SK-N-SH treated with all-trans-retinoic acid at 6 μM for 48 hours (cell line): ENCODE results near the gene AASS.

Experiments used
- ATAC-seq: fragments of 200-7000 bp; cut with Tn5 transposase; 3 replicates; pipeline ENCODE4 v1.9.1; 2020; ENCODE audit warnings: mild to moderate bottlenecking, moderate library complexity
- BACH2 ChIP-seq: fragments of 250-450 bp; sonication (Bioruptor Pico); IDR thresholded peaks from 2 replicates; pipeline ENCODE4 v1.9.0; 2021; ENCODE audit warnings: mild to moderate bottlenecking, borderline replicate concordance
- CSDC2 ChIP-seq: fragments of 250-450 bp; sonication (Bioruptor Pico); IDR thresholded peaks from 2 replicates; pipeline ENCODE4 v1.5.0; 2020; ENCODE audit warnings: mild to moderate bottlenecking, moderate library complexity
- ESRRG ChIP-seq: fragments of 250-450 bp; sonication (Bioruptor Pico); IDR thresholded peaks from 2 replicates; pipeline ENCODE4 v1.6.1; 2021; ENCODE audit warnings: mild to moderate bottlenecking
- GLIS3 ChIP-seq: fragments of 250-450 bp; sonication (Bioruptor Pico); IDR thresholded peaks from 2 replicates; pipeline ENCODE4 v1.5.0; 2020; ENCODE audit warnings: mild to moderate bottlenecking, moderate library complexity
- ISL1 ChIP-seq: fragments of 250-450 bp; sonication (Bioruptor Pico); IDR thresholded peaks from 2 replicates; pipeline ENCODE4 v2.1.2; 2022; ENCODE audit warnings: mild to moderate bottlenecking, moderate library complexity
- OSR1 ChIP-seq: fragments of 250-450 bp; sonication (Bioruptor Pico); IDR thresholded peaks from 2 replicates; pipeline ENCODE4 v1.8.0; 2022; ENCODE audit warnings: moderate library complexity, mild to moderate bottlenecking, inconsistent platforms
- PPARA ChIP-seq: fragments of 250-450 bp; sonication (Bioruptor Pico); IDR thresholded peaks from 2 replicates; pipeline ENCODE4 v1.5.0; 2020; ENCODE audit warnings: mild to moderate bottlenecking, borderline replicate concordance
- RARB ChIP-seq: fragments of 250-450 bp; sonication (Bioruptor Pico); IDR thresholded peaks from 2 replicates; pipeline ENCODE4 v1.8.0; 2021; ENCODE audit warnings: mild to moderate bottlenecking, moderate library complexity
- SNAI2 ChIP-seq: fragments of 250-450 bp; sonication (Bioruptor Pico); IDR thresholded peaks from 2 replicates; pipeline ENCODE4 v1.5.0; 2020; ENCODE audit warnings: mild to moderate bottlenecking, moderate library complexity
- TCF4 ChIP-seq: fragments of 250-450 bp; sonication (Bioruptor Pico); IDR thresholded peaks from 2 replicates; pipeline ENCODE4 v1.8.0; 2021; ENCODE audit warnings: mild to moderate bottlenecking, moderate library complexity, borderline replicate concordance
- TOX ChIP-seq: fragments of 250-450 bp; sonication (Bioruptor Pico); IDR thresholded peaks from 2 replicates; pipeline ENCODE4 v1.8.0; 2021; ENCODE audit warnings: mild to moderate bottlenecking, moderate library complexity, borderline replicate concordance
- ZC3H10 ChIP-seq: fragments of 250-450 bp; sonication (Bioruptor Pico); IDR thresholded peaks from 2 replicates; pipeline ENCODE4 v1.5.1; 2021; ENCODE audit warnings: mild to moderate bottlenecking, moderate library complexity
- ZFP3 ChIP-seq: fragments of 250-450 bp; sonication (Bioruptor Pico); IDR thresholded peaks from 2 replicates; pipeline ENCODE4 v1.5.0; 2020; ENCODE audit warnings: mild to moderate bottlenecking, moderate library complexity
- ZFP30 ChIP-seq: fragments of 450-650 bp; formaldehyde crosslinking; IDR thresholded peaks from 2 replicates; pipeline ENCODE4 v1.5.0; 2022; ENCODE audit warnings: mild to moderate bottlenecking, moderate library complexity
- ZNF565 ChIP-seq: fragments of 450-650 bp; formaldehyde crosslinking; conservative IDR thresholded peaks from 2 replicates; pipeline ENCODE4 v1.5.0; 2020; ENCODE audit warnings: low read depth, mild to moderate bottlenecking, moderate library complexity
- ZNF8 ChIP-seq: fragments of 450-650 bp; formaldehyde crosslinking; IDR thresholded peaks from 2 replicates; pipeline ENCODE4 v1.5.0; 2020; ENCODE audit warnings: mild to moderate bottlenecking, moderate library complexity
- TF ChIP-seq, protein P1 (sequence below): fragments of 250-450 bp; sonication (Bioruptor Pico); IDR thresholded peaks from 2 replicates; pipeline ENCODE4 v1.5.1; 2020; ENCODE audit warnings: low read depth, mild to moderate bottlenecking, moderate library complexity
- TF ChIP-seq, protein P2 (sequence below): fragments of 250-450 bp; sonication (Bioruptor Pico); IDR thresholded peaks from 2 replicates; pipeline ENCODE4 v1.5.0; 2020; ENCODE audit warnings: mild to moderate bottlenecking, moderate library complexity
- TF ChIP-seq, protein P3 (sequence below): fragments of 250-450 bp; sonication (Bioruptor Pico); IDR thresholded peaks from 2 replicates; pipeline ENCODE4 v1.8.0; 2020; ENCODE audit warnings: mild to moderate bottlenecking, moderate library complexity, borderline replicate concordance
- TF ChIP-seq, protein P4 (sequence below): fragments of 250-450 bp; sonication (Bioruptor Pico); IDR thresholded peaks from 2 replicates; pipeline ENCODE4 v1.8.0; 2021; ENCODE audit warnings: low read depth, mild to moderate bottlenecking, moderate library complexity, borderline replicate concordance

The AASS gene

DNA sequence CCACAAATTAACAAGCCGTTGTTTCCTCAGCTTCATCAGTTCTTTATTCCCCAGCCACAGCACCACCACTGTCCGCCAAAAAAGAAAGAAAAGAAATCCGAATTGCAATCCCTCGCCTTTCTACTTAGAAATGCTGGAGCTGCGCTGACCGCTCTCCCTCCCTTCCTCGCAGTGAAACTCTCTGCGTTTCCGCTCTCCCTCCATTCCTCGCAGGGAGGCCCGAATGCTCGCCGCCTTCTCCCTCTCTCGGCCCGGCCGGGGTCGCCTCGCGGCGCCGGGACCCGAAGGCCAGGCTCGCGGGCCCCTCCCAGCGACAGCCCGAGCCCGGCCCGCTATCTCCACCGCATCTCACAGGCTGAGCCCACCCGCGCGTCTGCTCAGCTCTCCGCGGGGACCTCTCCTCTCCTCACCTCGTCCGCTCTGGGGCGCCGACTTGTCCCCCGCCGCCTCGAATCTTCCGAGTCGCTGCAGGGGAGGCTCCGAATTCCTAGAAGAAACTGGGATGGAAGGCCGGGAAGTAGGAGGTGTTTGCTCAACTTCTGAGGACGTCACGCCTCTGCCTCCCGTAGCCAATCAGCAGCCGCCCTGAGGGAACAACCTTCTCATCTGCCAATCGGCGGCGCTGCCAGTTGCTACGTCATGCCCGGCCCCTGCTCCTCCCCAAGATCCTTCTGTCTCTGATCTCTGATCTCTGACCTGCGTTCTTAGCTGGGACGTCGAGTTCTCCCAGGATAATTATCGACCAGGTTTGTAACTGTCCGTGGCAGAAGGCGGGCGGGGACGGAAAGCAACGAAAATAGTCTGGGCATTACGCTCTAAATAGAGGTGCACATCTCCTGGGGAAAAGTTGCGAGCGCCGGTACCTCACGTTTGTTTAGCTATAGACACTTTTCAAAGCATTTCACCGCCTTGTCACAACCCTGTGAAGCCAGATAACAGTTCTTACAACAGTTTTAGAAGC, at the start of gene AASS:
TSS of gene AASS (minus strand) at position 499 of the 961 bp plus-strand sequence. CDS start 10,523 bp downstream, outside the sequence.
- ATAC-seq = peak; percentile 98
- no peak for TF ChIP-seq ESRRG (CRISPR knock-in tag)
- no peak for TF ChIP-seq CSDC2
- TF ChIP-seq, protein P1, sequence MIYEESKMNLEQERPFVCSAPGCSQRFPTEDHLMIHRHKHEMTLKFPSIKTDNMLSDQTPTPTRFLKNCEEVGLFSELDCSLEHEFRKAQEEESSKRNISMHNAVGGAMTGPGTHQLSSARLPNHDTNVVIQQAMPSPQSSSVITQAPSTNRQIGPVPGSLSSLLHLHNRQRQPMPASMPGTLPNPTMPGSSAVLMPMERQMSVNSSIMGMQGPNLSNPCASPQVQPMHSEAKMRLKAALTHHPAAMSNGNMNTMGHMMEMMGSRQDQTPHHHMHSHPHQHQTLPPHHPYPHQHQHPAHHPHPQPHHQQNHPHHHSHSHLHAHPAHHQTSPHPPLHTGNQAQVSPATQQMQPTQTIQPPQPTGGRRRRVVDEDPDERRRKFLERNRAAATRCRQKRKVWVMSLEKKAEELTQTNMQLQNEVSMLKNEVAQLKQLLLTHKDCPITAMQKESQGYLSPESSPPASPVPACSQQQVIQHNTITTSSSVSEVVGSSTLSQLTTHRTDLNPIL = no peak
- TF ChIP-seq, protein P2, sequence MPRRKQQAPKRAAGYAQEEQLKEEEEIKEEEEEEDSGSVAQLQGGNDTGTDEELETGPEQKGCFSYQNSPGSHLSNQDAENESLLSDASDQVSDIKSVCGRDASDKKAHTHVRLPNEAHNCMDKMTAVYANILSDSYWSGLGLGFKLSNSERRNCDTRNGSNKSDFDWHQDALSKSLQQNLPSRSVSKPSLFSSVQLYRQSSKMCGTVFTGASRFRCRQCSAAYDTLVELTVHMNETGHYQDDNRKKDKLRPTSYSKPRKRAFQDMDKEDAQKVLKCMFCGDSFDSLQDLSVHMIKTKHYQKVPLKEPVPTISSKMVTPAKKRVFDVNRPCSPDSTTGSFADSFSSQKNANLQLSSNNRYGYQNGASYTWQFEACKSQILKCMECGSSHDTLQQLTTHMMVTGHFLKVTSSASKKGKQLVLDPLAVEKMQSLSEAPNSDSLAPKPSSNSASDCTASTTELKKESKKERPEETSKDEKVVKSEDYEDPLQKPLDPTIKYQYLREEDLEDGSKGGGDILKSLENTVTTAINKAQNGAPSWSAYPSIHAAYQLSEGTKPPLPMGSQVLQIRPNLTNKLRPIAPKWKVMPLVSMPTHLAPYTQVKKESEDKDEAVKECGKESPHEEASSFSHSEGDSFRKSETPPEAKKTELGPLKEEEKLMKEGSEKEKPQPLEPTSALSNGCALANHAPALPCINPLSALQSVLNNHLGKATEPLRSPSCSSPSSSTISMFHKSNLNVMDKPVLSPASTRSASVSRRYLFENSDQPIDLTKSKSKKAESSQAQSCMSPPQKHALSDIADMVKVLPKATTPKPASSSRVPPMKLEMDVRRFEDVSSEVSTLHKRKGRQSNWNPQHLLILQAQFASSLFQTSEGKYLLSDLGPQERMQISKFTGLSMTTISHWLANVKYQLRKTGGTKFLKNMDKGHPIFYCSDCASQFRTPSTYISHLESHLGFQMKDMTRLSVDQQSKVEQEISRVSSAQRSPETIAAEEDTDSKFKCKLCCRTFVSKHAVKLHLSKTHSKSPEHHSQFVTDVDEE (CRISPR knock-in tag) = peak; percentile 30
- TF ChIP-seq RARB (CRISPR knock-in tag) = no peak
- TF ChIP-seq ZFP3 (CRISPR knock-in tag) = 0 out of 2 replicates have a peak, but pooled peaks have one; percentile 36
- TF ChIP-seq ZC3H10 (CRISPR knock-in tag) = no peak
- no peak for TF ChIP-seq TCF4 (CRISPR knock-in tag)

DNA sequence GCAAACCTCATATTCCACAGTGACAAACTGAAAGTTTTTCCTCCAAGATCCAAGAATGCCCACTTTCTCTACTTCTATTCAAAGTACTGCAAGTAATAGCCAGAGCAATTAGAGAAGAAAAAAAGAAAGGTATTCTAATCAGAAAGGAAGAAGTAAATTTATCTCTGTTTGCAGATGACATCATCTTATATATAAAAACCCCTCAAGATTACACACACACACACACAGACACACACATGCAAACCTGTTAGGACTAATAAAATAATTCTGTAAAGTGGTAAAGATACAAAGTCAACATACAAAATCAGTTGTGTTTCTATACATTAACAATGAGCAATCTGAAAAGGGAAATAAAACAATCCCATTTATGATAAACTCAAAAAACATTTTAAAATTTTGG, 44.7 kb upstream of the AASS start:
- TF ChIP-seq TCF4 (CRISPR knock-in tag) (no peak), SNAI2 (CRISPR knock-in tag) (no peak), BACH2 (no peak), GLIS3 (no peak), TOX (CRISPR knock-in tag) (no peak), OSR1 (CRISPR knock-in tag) (no peak), ISL1 (no peak), ZFP30 (CRISPR knock-in tag) (no peak), ZNF565 (CRISPR knock-in tag) (no peak), ZC3H10 (CRISPR knock-in tag) (no peak), RARB (CRISPR knock-in tag) (no peak), ZNF8 (no peak), ESRRG (CRISPR knock-in tag) (no peak), PPARA (no peak)
- TF ChIP-seq, protein P1 = no peak
- TF ChIP-seq, protein P3, sequence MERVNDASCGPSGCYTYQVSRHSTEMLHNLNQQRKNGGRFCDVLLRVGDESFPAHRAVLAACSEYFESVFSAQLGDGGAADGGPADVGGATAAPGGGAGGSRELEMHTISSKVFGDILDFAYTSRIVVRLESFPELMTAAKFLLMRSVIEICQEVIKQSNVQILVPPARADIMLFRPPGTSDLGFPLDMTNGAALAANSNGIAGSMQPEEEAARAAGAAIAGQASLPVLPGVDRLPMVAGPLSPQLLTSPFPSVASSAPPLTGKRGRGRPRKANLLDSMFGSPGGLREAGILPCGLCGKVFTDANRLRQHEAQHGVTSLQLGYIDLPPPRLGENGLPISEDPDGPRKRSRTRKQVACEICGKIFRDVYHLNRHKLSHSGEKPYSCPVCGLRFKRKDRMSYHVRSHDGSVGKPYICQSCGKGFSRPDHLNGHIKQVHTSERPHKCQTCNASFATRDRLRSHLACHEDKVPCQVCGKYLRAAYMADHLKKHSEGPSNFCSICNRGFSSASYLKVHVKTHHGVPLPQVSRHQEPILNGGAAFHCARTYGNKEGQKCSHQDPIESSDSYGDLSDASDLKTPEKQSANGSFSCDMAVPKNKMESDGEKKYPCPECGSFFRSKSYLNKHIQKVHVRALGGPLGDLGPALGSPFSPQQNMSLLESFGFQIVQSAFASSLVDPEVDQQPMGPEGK = no peak
- TF ChIP-seq, protein P4, sequence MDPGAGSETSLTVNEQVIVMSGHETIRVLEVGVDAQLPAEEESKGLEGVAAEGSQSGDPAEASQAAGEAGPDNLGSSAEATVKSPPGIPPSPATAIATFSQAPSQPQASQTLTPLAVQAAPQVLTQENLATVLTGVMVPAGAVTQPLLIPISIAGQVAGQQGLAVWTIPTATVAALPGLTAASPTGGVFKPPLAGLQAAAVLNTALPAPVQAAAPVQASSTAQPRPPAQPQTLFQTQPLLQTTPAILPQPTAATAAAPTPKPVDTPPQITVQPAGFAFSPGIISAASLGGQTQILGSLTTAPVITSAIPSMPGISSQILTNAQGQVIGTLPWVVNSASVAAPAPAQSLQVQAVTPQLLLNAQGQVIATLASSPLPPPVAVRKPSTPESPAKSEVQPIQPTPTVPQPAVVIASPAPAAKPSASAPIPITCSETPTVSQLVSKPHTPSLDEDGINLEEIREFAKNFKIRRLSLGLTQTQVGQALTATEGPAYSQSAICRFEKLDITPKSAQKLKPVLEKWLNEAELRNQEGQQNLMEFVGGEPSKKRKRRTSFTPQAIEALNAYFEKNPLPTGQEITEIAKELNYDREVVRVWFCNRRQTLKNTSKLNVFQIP (CRISPR knock-in tag) = no peak
- TF ChIP-seq, protein P2 (CRISPR knock-in tag) = no peak
- no peak for ATAC-seq
